CD4-positive, alpha-beta T cell treated with Interleukin-6 at 100 ng/mL for 8 hours (primary cell): ENCODE results near the gene PRRG1.
"Not testable (repeated sequence)": the region's sequence is repeated elsewhere in the genome, so short reads cannot be mapped to it uniquely, and the experiment has no call there.

ENCODE experiments used
- DNase-seq: peaks from one replicate; pipeline ENCODE4 v3.0.0-alpha.2; 2020; ENCODE audit warnings: mixed read lengths, low spot score

The PRRG1 gene

DNA sequence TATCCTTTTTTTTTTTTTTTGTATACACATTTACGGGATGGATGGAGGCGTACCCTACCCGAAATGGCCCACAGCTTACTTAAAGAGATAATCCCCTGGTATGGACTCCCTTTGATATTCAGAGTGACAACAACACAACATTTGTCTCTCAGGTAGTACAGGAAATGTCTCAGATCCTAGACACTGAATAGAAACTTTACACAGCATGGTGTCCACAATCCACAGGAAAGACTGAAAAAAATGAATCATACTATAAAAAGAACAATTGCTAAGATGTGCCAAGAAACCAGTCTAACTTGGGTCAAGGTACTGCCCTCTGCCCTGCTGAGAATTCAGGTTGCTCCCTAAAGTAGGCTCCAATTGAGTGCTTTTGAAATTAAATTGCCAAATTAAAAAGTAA is 121.5 kb downstream of the PRRG1 start:
- DNase-seq = no peak

DNA sequence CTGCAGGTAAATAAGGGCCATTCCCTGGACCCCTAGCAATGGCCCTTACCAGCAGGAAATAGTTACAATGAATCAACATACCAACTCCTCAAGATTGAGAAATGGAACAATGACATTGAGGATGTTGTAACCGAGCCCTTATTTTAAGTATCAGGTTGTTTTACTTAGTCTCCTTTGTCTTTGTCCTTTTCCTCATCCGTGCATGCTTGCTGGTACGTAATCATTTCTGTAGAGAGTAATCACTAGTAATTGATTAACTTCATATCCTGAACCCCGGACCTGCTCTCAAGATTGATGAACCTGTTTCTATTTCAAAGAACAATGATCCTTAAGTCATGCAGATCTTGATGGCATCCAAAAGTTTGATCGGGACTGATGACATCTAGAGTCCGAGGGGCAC is 123.7 kb downstream of the PRRG1 start:
- DNase-seq = no peak

DNA sequence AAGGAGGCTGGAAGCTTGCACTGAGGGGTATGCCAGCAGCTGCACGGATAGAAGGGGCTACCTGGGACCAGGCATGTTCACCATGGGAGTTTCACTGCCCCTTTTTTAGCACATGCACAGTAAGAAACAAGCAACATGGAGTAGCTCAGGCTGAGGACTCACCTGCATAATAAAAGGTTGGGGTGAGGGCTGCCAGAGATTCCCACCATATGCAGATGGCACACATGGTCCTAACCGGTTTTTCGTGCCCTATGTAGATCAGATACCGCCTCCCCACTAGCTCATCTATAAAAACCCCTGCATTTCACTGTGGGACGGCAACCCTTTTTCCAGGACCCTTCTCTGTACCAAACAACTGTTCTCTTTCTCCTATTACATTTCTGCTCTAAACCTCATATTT is 125.3 kb downstream of the PRRG1 start:
- DNase-seq = no peak

DNA sequence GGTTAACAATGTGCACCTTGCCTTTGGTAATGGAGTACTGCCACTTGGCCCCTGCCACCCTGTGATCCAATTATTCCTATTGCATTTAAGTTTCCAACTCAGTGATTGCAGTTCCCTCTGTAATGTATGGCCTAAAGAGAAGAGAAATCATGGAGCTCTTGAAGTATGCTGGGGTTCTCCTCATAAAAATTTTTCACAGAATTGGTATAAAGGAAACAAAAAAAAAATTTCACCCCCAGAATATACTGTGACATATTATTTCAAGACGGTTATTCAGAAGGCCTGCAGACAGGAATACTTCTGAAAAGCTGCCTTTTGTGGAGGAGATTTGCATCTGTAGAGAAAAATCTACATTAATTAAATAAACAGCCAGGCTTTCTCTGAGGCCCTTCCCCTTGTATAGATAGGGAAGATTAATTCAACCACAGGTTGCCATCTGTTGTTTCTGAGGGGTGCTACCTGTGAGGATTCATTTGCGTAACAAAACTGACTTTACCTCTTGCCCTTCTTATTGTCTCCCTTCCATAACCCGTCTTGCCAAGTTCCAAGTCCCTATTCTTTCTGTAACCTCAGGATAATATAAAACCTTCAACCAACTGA is 127.5 kb downstream of the PRRG1 start:
- DNase-seq = no peak

DNA sequence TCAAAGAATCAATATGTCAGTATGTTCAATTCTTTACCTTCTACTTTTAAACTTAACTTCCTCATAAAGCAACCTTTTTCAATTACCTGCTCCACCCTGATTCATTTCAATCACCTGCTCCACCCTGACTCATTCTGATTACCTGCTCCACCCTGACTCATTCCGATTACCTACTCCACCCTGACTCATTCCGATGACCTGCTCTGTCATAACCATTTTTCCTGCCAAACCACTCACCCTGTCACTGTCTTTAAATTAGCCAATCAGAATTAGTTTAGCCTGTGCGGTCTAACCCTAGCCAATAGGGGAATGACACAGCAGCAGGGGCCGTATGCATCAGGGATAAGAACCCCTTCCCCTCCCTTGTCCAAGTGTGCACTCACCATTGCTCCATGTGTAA is 135.2 kb downstream of the PRRG1 start:
- not testable (repeated sequence) for DNase-seq

DNA sequence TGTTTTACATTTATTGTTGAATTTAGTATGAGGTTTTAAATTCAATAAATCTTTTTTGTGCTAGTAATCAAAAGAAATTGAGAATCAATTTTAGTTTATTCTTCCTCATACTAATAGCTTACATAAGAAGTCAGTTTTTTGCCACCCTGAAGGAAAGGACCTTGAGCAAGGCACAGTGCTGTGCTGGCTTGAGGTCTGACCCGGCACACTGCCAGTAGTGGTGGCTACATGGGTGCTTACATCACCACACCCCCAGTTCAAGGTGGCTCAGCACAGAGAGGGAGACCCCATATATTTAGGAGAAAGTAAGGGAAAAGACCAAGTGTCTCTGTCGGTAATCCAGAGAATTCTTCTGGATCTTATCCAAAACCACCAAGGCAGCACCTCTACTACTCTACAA is 136.3 kb downstream of the PRRG1 start:
- no peak for DNase-seq

DNA sequence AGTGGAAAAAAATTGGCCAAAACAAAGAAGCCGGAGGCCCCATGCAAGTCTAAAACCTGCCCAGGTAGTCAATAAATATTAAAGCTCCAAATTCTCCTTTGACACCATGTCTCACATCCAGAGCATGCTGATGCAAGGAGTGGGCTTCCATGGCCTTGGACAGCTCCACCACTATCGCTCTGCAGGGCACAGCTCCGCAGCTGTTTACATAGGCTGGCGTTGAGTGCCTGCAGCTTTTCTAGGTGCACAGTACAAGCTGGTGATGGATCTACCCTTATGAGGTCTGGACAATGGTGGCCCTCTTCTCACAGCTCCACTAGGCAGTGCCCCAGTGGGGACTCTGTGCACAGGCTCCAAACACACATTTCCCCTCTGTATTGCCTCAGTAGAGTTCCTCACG is 138.1 kb downstream of the PRRG1 start:
- no peak for DNase-seq

DNA sequence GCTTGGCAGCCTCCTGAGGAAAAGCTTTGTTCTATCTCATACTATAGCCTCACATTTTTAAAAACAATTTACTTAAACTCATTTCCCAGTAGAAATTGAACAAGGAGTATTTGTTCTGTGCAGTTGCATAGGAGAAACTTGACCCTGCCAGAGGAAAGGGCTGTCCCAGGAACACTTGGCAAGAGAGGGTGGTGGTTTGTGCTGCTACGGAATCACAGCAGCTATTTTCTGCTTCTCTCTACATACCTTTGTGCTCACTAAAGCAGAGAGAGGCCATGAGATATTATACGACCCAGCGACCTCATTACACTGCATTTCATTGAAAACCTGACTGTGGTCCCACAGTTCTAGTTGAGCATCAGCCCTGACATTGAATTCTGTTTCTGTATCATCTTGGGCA is 139.2 kb downstream of the PRRG1 start:
- no peak for DNase-seq

DNA sequence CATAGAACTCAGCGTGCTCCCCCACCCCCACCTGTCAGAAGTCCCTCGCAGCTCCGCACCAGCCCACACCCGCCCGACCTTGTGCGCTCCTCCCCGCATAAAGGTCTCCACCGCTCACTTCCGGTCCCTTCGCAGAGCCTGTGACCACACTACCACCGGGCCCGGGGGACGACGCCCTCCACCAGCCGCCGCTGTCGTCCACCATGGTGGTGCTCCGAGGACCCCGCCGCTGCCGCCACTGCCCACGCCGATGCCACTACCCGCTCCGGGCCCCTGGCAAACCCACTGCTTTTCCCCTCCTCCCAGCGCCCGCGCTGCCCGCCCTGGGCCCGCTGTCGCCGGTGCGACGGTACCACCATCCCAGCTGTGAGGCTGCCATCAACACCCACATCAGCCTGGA is 142.5 kb downstream of the PRRG1 start:
- DNase-seq = no peak

DNA sequence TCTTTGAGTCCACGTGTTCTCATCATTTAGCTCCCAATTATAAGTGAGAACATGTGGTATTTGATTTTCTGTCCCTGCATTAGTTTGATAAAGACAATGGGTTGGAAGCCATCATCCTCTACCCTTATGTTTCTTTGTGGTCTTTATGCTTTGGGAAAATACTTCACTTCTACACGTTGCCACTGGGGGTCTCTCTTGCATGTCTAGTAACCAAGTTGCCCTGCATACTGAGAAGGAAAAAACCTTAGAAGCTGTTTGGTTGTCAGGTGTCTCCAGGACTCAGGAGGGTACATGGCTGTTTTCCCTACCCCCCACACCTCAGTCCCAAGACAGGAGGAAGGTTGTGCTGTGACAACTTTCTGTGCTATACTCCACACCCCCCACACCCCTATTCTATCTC is 146.6 kb downstream of the PRRG1 start:
- not testable (repeated sequence) for DNase-seq

DNA sequence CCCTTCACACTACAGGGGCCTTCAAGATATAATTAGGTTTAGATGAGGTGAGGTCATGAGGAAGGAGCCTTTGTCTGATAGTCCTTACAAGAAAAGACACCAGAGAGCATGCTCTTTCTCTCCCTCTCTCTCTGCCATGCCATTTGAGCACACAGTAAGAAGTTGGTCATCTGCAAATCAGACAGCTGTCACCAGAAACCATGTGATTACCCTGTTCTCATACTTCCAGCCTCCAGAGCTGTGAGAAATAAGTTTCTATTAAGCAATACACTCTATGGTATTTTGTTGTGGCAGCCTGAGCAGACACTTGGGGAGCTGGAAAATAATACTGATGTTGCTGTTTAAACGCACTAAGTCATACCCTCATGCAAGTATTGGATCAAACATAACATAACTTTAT is 148.0 kb downstream of the PRRG1 start:
- DNase-seq = not testable (repeated sequence)

DNA sequence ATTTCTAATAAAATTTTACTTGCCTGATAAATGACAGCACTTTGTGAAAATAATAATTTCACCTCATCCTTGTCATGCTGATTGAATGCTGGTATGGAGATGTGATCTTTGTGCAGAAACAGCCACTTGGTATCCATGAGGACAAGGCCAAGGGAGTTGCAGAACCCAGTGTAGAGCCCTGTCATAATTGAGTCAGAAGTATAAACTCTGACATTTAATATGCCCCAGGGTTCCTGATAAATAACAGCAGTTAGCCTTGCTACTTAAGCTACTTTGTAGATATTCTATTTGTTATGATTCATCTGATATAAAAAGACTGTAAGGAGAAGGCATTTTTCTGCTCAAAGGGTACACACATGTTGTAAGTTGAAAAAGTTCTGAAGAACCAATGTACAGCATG is 149.2 kb downstream of the PRRG1 start:
- not testable (repeated sequence) for DNase-seq

DNA sequence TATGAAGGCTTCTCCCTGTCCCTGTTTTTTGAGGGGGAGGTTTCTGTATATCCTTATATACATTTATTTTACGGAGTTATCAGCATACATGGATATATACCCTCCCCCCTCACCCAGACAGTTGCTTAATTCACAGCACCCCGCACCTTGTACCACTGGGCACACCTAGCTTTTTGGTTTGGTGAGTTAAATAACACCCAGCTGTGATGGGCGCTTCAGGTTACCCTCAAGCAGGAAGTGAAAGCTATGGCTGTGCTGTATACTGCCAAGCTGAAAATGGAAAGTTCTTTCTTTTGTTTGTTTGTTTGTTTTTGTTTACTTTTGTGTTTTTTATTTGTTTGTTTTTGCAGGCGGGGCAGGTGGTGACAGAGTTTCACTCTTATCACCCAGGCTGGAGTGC is 150.5 kb downstream of the PRRG1 start:
- DNase-seq = not testable (repeated sequence)

DNA sequence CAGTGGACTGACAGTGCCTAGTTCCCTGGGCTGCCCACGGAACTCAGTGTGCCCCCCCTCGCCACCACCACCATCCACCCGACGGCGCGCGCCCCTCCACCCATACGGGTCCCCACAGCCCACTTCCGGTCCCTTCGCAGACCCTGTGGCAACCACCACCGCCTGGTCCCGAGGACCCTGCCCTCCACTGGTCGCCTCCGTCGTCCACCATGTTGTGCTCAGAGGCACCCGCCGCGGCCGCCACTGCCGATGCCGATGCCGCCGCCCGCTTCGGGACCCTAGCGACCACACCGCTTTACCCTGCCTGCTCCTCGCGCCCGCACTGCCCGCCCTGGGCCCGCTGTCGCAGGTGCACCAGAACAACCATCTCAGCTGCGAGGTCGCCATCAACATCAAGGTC is 155.8 kb downstream of the PRRG1 start:
- DNase-seq = no peak
